ENCODE results near the gene FDCSP. TPM values are rescaled to one million over a fixed set of nuclear protein-coding genes. Genes with fewer than 3 reads are reported as not detected.

FDCSP gene
- polyA plus RNA-seq, 1 experiment: not detected

DNA sequence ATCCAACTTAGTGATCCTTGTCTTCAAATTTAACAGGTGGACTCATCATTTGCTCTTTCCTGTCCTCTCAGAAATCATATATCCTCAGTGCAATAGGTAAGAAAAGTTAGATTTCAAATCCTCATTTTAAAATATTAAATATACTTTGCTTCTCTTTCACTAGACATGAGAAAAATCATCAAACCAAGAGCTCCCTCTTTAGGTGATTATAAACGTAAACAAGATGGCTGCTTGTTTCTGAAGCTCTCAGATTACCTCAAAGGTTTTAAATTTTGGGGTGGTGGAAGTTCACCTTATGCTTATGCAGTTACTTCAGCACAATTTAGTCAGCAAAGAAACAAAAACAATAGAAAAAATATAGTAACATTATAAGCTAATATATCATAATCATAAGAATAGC lies 43.8 kb downstream of the FDCSP start:
- CTCF ChIA-PET: no interaction called here

DNA sequence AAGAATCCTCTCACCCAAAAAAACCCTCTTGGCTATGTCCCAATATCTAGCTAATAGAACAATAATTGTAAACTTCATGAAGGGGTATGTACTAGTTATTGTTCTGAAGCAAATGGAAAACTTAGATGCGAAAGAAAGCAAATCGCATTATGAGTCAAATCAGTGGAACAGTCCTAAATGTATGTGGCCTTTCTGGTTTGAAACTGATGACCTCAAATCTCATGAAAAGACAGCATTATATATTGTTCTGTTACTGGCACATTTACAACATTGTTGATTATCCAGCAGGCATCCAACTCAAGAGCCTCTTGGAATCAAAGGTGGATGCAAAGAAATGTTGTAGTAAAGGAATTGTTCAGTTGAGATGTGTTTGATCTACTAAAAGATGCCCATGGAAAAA lies 51.2 kb downstream of the FDCSP start:
- H3K27me3 ChIP-seq (ENCODE audit: control insufficient read depth, insufficient read depth, low read length): no peaks in the 10 kb centered on the region
- POLR2A ChIA-PET: no interaction called here
- CTCF ChIA-PET: interaction anchor here (0.7 kb wide), 1 partner anchor 13 kb away, joined by 3 read pairs; no protein-coding TSS in a partner anchor
- no peak for DNase-seq (ENCODE audit: low read depth)
- H3K36me3 ChIP-seq (ENCODE audit: control insufficient read depth, insufficient read depth, low read length): no peaks in the 10 kb centered on the region
- TF ChIP-seq, protein P1, sequence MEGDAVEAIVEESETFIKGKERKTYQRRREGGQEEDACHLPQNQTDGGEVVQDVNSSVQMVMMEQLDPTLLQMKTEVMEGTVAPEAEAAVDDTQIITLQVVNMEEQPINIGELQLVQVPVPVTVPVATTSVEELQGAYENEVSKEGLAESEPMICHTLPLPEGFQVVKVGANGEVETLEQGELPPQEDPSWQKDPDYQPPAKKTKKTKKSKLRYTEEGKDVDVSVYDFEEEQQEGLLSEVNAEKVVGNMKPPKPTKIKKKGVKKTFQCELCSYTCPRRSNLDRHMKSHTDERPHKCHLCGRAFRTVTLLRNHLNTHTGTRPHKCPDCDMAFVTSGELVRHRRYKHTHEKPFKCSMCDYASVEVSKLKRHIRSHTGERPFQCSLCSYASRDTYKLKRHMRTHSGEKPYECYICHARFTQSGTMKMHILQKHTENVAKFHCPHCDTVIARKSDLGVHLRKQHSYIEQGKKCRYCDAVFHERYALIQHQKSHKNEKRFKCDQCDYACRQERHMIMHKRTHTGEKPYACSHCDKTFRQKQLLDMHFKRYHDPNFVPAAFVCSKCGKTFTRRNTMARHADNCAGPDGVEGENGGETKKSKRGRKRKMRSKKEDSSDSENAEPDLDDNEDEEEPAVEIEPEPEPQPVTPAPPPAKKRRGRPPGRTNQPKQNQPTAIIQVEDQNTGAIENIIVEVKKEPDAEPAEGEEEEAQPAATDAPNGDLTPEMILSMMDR (IDR thresholded peaks at IDR 0.05; ENCODE audit: insufficient read depth, low read depth, low read length): no peak
- H3K4me3 ChIP-seq (ENCODE audit: low read depth, low read length): no peak overlapping the region

More for the DNA sequence above, 43.8 kb downstream of the FDCSP start:
- H3K36me3 ChIP-seq (ENCODE audit: control insufficient read depth, insufficient read depth, low read length): no peaks in the 10 kb centered on the region
- H3K27me3 ChIP-seq (ENCODE audit: control insufficient read depth, insufficient read depth, low read length): no peaks in the 10 kb centered on the region
- POLR2A ChIA-PET: no interaction called here
- TF ChIP-seq, protein P1 (IDR thresholded peaks at IDR 0.05; ENCODE audit: insufficient read depth, low read depth, low read length): no peak
- DNase-seq (ENCODE audit: low read depth): no peak
- H3K4me3 ChIP-seq (ENCODE audit: low read depth, low read length): no peak overlapping the region

DNA sequence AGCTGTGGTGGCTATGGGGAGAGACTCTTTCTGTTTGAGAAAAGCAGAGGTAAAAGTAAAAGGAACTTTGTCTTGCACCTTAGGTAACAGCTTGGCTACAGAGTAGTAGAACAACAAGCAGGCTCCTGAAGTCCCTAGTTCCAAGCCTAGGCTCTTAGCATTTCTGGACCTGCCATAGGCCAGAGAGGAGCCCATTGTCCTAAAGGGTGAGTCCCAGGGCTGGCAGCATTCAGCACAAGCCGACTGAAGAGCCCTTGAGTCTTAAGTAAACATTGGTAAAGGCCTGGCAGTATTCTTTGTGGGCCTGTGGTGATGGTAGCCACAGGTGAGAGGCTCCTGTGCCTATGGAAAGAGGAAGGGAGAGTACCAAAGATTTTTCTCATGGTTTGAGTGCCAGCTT lies 54.6 kb downstream of the FDCSP start:
- TF ChIP-seq, protein P1 (IDR thresholded peaks at IDR 0.05; ENCODE audit: insufficient read depth, low read depth, low read length): no peak
- Histone ChIP-seq H3K27me3 (ENCODE audit: control insufficient read depth, insufficient read depth, low read length) (no peaks in the 10 kb centered on the region), H3K36me3 (ENCODE audit: control insufficient read depth, insufficient read depth, low read length) (no peaks in the 10 kb centered on the region), H3K4me3 (ENCODE audit: low read depth, low read length) (no peak overlapping the region)
- no peak for DNase-seq (ENCODE audit: low read depth)
- ChIA-PET POLR2A (no interaction called here), CTCF (interaction anchor here (0.6 kb wide), 1 partner anchor 47 kb away, joined by 3 read pairs; no protein-coding TSS in a partner anchor)

Other genes starting within 250 kb of the FDCSP start
- not detected in 2 replicates for gene STATH, start 230.2 kb upstream of the FDCSP start, polyA plus RNA-seq (2011; rRNA removed)
- gene HTN3, start 197.7 kb upstream of the FDCSP start, polyA plus RNA-seq (2011; rRNA removed): not detected in 2 replicates
- gene HTN1, start 175.7 kb upstream of the FDCSP start, polyA plus RNA-seq (2011; rRNA removed): not detected in 2 replicates
- gene PRR27, start 71.9 kb upstream of the FDCSP start, polyA plus RNA-seq (2011; rRNA removed): not detected in 2 replicates
- not detected in 2 replicates for gene ODAM, start 30.4 kb upstream of the FDCSP start, polyA plus RNA-seq (2011; rRNA removed)
- not detected in 2 replicates for gene CSN3, start 16.5 kb downstream of the FDCSP start, polyA plus RNA-seq (2011; rRNA removed)
- gene CABS1, start 108.9 kb downstream of the FDCSP start, polyA plus RNA-seq (2011; rRNA removed): not detected in 2 replicates
- gene SMR3A, start 134.6 kb downstream of the FDCSP start, polyA plus RNA-seq (2011; rRNA removed): not detected in 2 replicates
- gene SMR3B, start 157.0 kb downstream of the FDCSP start, polyA plus RNA-seq (2011; rRNA removed): not detected in 2 replicates
- gene OPRPN, start 171.8 kb downstream of the FDCSP start, polyA plus RNA-seq (2011; rRNA removed): not detected in 2 replicates
- gene MUC7, start 246.1 kb downstream of the FDCSP start, polyA plus RNA-seq (2011; rRNA removed): not detected in 2 replicates

Measured in BJ (cell line).